Measurements from ENCODE around the gene SLC35A2.

Gene SLC35A2

GRCh38 chrX:48927123-48927522 is 15.7 kb upstream of the SLC35A2 start:
- no peak for DNase-seq

GRCh38 chrX:48924270-48924669 is 12.8 kb upstream of the SLC35A2 start:
- DNase-seq, result no peak

- DNase-seq, result no peak
Observed at GRCh38 chrX:48923771-48924170, 12.3 kb upstream of the SLC35A2 start.

- DNase-seq, result no peak
Observed at GRCh38 chrX:48920718-48921104, 9.3 kb upstream of the SLC35A2 start.

- DNase-seq, result no peak
Observed at GRCh38 chrX:48919947-48920717, 8.7 kb upstream of the SLC35A2 start.

GRCh38 chrX:48919360-48919841 is 8.0 kb upstream of the SLC35A2 start:
- no peak for DNase-seq

GRCh38 chrX:48918643-48919340 is 7.3 kb upstream of the SLC35A2 start, which contains the start of gene PIM2:
PIM2 (minus strand) TSS chrX:48919024; CDS start chrX:48918834, 190 bp downstream.
- peak; percentile 92 for DNase-seq

- DNase-seq, result no peak
Observed at GRCh38 chrX:48918301-48918642, 6.8 kb upstream of the SLC35A2 start.

- peak; percentile 59 for DNase-seq
Observed at GRCh38 chrX:48917139-48918001, 5.9 kb upstream of the SLC35A2 start.

- no peak for DNase-seq
Observed at GRCh38 chrX:48914593-48915493, 3.4 kb upstream of the SLC35A2 start.

GRCh38 chrX:48913605-48914366 is 2.3 kb upstream of the SLC35A2 start:
- no peak for DNase-seq

- no peak for DNase-seq
Observed at GRCh38 chrX:48910926-48911411, 477 bp downstream of the SLC35A2 start.

GRCh38 chrX:48909703-48910294 is 1.6 kb downstream of the SLC35A2 start:
- DNase-seq, result no peak

GRCh38 chrX:48908600-48908999 is 2.8 kb downstream of the SLC35A2 start:
- no peak for DNase-seq

- DNase-seq, result no peak
Observed at GRCh38 chrX:48905090-48905790, 6.2 kb downstream of the SLC35A2 start.

GRCh38 chrX:48904626-48905025 is 6.8 kb downstream of the SLC35A2 start:
- DNase-seq, result no peak

GRCh38 chrX:48904180-48904579 is 7.3 kb downstream of the SLC35A2 start:
- no peak for DNase-seq

- DNase-seq, result no peak
Observed at GRCh38 chrX:48903290-48903689, 8.2 kb downstream of the SLC35A2 start.

- DNase-seq, result no peak
Observed at GRCh38 chrX:48902776-48903175, 8.7 kb downstream of the SLC35A2 start.

- no peak for DNase-seq
Observed at GRCh38 chrX:48902135-48902534, 9.3 kb downstream of the SLC35A2 start.
